GM23338 (cell line): Measurements from ENCODE around the gene HMGCS2. TPM values are rescaled to one million over a fixed set of nuclear protein-coding genes. Genes with fewer than 3 reads are reported as not detected.

Experiments used
- ATAC-seq: fragments of 200-7000 bp; cut with Tn5 transposase; 3 replicates; pipeline ENCODE4 v1.9.1; 2020
- DNase-seq: peaks from one replicate; pipeline ENCODE4 v3.0.0-alpha.2; 2015; ENCODE audit warnings: low spot score
- H2AFZ ChIP-seq: fragments of 200-600 bp; sonication (generic); 2 replicates; pipeline ENCODE4 v1.8.0; 2016; ENCODE audit warnings: antibody characterized with exemption, mild to moderate bottlenecking, moderate library complexity
- H3F3A ChIP-seq: fragments of 200-600 bp; sonication (generic); replicated peaks from 2 replicates; pipeline ENCODE4 v1.8.0; 2017; ENCODE audit warnings: antibody characterized with exemption, mixed run types, low read depth
- H3K27ac ChIP-seq: fragments of 200-600 bp; sonication (generic); 2 replicates; pipeline ENCODE4 v1.6.1; 2016; ENCODE audit warnings: low read depth
- H3K27me3 ChIP-seq: fragments of 200-600 bp; sonication (generic); 2 replicates; pipeline ENCODE4 v1.8.0; 2016; ENCODE audit warnings: mild to moderate bottlenecking, mixed run types, moderate library complexity; ENCODE audit not compliant: insufficient read depth
- H3K36me3 ChIP-seq: fragments of 200-600 bp; sonication (generic); 2 replicates; pipeline ENCODE4 v1.8.0; 2016; ENCODE audit warnings: mild to moderate bottlenecking; ENCODE audit not compliant: insufficient read depth
- H3K4me1 ChIP-seq: fragments of 200-600 bp; sonication (generic); 2 replicates; pipeline ENCODE4 v1.8.0; 2016; ENCODE audit warnings: mild to moderate bottlenecking, moderate library complexity; ENCODE audit not compliant: insufficient read depth
- H3K4me2 ChIP-seq: fragments of 200-600 bp; sonication (generic); 2 replicates; pipeline ENCODE4 v1.7.1; 2017; ENCODE audit warnings: mixed run types
- H3K4me3 ChIP-seq: fragments of 200-600 bp; sonication (generic); 2 replicates; pipeline ENCODE4 v1.6.1; 2016; ENCODE audit warnings: mixed run types
- H3K79me2 ChIP-seq: fragments of 200-600 bp; sonication (generic); replicated peaks from 2 replicates; pipeline ENCODE4 v1.8.0; 2017; ENCODE audit warnings: mild to moderate bottlenecking; ENCODE audit not compliant: insufficient read depth
- H3K9me2 ChIP-seq: fragments of 200-600 bp; sonication (generic); 2 replicates; pipeline ENCODE4 v1.8.0; 2017; ENCODE audit not compliant: insufficient read depth
- H4K20me1 ChIP-seq: fragments of 200-600 bp; sonication (generic); replicated peaks from 2 replicates; pipeline ENCODE4 v1.8.0; 2017; ENCODE audit warnings: mild to moderate bottlenecking; ENCODE audit not compliant: insufficient read depth
- H3K27ac Mint-ChIP-seq: 2 replicates; pipeline ENCODE4 v1.8.0; 2020; ENCODE audit warnings: inconsistent platforms, mild to moderate bottlenecking, moderate library complexity, mixed read lengths
- H3K27me3 Mint-ChIP-seq: 3 replicates; pipeline ENCODE4 v1.8.0; 2022; ENCODE audit warnings: low read depth, mild to moderate bottlenecking, moderate library complexity, mixed read lengths, inconsistent platforms; ENCODE audit not compliant: insufficient read depth, poor library complexity
- H3K36me3 Mint-ChIP-seq: 3 replicates; pipeline ENCODE4 v1.8.0; 2021; ENCODE audit warnings: low read depth, mild to moderate bottlenecking, inconsistent platforms, moderate library complexity, mixed read lengths
- H3K4me1 Mint-ChIP-seq: 3 replicates; pipeline ENCODE4 v1.8.0; 2020; ENCODE audit warnings: mild to moderate bottlenecking, inconsistent platforms, mixed read lengths
- H3K4me3 Mint-ChIP-seq: 3 replicates; pipeline ENCODE4 v1.8.0; 2021; ENCODE audit warnings: moderate library complexity, mild to moderate bottlenecking, inconsistent platforms, mixed read lengths
- H3K9me3 Mint-ChIP-seq: 3 replicates; pipeline ENCODE4 v1.8.0; 2020; ENCODE audit warnings: moderate library complexity, mild to moderate bottlenecking, inconsistent platforms, mixed read lengths
- CREB1 ChIP-seq: fragments of 250-450 bp; sonication (Bioruptor Pico); IDR thresholded peaks from 2 replicates; pipeline ENCODE4 v1.5.0; 2020; ENCODE audit warnings: low read depth, mild to moderate bottlenecking, moderate library complexity
- CTCF ChIP-seq, 2 experiments: fragments of 200-600 bp in 1 of 2; sonication (generic) in 1 of 2; conservative IDR thresholded peaks; 2 replicates each; pipeline versions ENCODE4 v1.5.1 to v1.6.1; 2016 to 2017; ENCODE audit warnings: antibody characterized with exemption in 2 of 2, low read depth in 2 of 2, mild to moderate bottlenecking in 2 of 2, moderate library complexity in 1 of 2
- ETS1 ChIP-seq: IDR thresholded peaks from 2 replicates; pipeline ENCODE4 v1.6.1; 2016; ENCODE audit warnings: antibody characterized with exemption
- EZH2 ChIP-seq: fragments of 200-600 bp; sonication (generic); IDR thresholded peaks from one replicate; pipeline ENCODE4 v1.8.0; 2017; ENCODE audit warnings: antibody characterized with exemption, mild to moderate bottlenecking, low read depth; ENCODE audit not compliant: unreplicated experiment
- EZH2phosphoT487 ChIP-seq: fragments of 200-600 bp; sonication (generic); IDR thresholded peaks from one replicate; pipeline ENCODE4 v1.8.1; 2018; ENCODE audit warnings: antibody characterized with exemption; ENCODE audit not compliant: unreplicated experiment
- JUNB ChIP-seq: IDR thresholded peaks from one replicate; pipeline ENCODE4 v1.6.1; 2016; ENCODE audit warnings: antibody characterized with exemption; ENCODE audit not compliant: unreplicated experiment
- NANOG ChIP-seq: IDR thresholded peaks from 2 replicates; pipeline ENCODE4 v1.6.1; 2016; ENCODE audit warnings: antibody characterized with exemption, borderline replicate concordance
- POLR2AphosphoS5 ChIP-seq: IDR thresholded peaks from 2 replicates; pipeline ENCODE4 v1.6.1; 2016; ENCODE audit warnings: antibody characterized with exemption, low read depth
- REST ChIP-seq: IDR thresholded peaks from one replicate; pipeline ENCODE4 v1.6.1; 2018; ENCODE audit warnings: antibody characterized with exemption; ENCODE audit not compliant: unreplicated experiment
- STAT1 ChIP-seq: IDR thresholded peaks from one replicate; pipeline ENCODE4 v1.6.1; 2016; ENCODE audit warnings: antibody characterized with exemption; ENCODE audit not compliant: unreplicated experiment
- ZNF114 ChIP-seq: fragments of 250-450 bp; sonication (Bioruptor Pico); IDR thresholded peaks from 2 replicates; pipeline ENCODE4 v1.5.0; 2020; ENCODE audit warnings: mild to moderate bottlenecking, moderate library complexity
- ZNF331 ChIP-seq: fragments of 250-450 bp; sonication (Bioruptor Pico); IDR thresholded peaks from 2 replicates; pipeline ENCODE4 v1.5.0; 2020; ENCODE audit warnings: low read depth, mild to moderate bottlenecking, moderate library complexity
- ZNF462 ChIP-seq: fragments of 250-450 bp; sonication (Bioruptor Pico); IDR thresholded peaks from 2 replicates; pipeline ENCODE4 v1.5.0; 2020; ENCODE audit warnings: mild to moderate bottlenecking, moderate library complexity
- polyA plus RNA-seq: library from polyadenylated mRNA; unstranded; fragments of >200 nt; fragmentation: Nextera tagmentation; extraction: Ambion mirVana; gene quantifications from 2 replicates; pipeline ENCODE4 v1.2.1, GENCODE V29; 2016
- total RNA-seq: library from RNA; depleted of rRNA; stranded (reverse); fragments of >200 nt; shearing (Covaris generic); gene quantifications from 2 replicates; pipeline ENCODE4 v1.2.3, GENCODE V29; 2014

The HMGCS2 gene
- total and polyA plus RNA-seq, 2 experiments from 2014 or later: not detected

GRCh38 chr1:119729044-119729443 is 39.7 kb downstream of the HMGCS2 start:
- no peak overlapping the region for H3K4me3 ChIP-seq
- H4K20me1 ChIP-seq: peaks cover 75% of the 10 kb centered on the region
- H3K79me2 ChIP-seq: peaks cover 94% of the 10 kb centered on the region
- Mint-ChIP-seq H3K9me3 (no peaks in the 10 kb centered on the region), H3K27me3 (peaks cover 5% of the 10 kb centered on the region), H3K27ac (no peak overlapping the region; the same call in 1 of the 2 replicates), H3K4me1 (peaks cover 32% of the 10 kb centered on the region), H3K36me3 (peaks cover 99% of the 10 kb centered on the region), H3K4me3 (no peak overlapping the region)
- DNase-seq (no peak), ATAC-seq (no peak)
- H3K4me2 ChIP-seq: no peak overlapping the region
- peaks cover 92% of the 10 kb centered on the region for H3K36me3 ChIP-seq
- H3K27me3 ChIP-seq: no peaks in the 10 kb centered on the region
- no peaks in the 10 kb centered on the region for H3K9me2 ChIP-seq
- H3F3A ChIP-seq: peaks cover 22% of the 10 kb centered on the region; the same call in 1 of the 2 replicates
- H3K27ac ChIP-seq: no peak overlapping the region
- H2AFZ ChIP-seq: no peak overlapping the region
- peaks cover 8% of the 10 kb centered on the region; the same call in 1 of the 2 replicates for H3K4me1 ChIP-seq
- TF ChIP-seq EZH2 (no peak), CTCF (conservative IDR thresholded peaks at IDR 0.05; ENCODE audit: low read depth in 2 of 2) (no peak), REST (no peak), ETS1 (no peak), ZNF331 (no peak), NANOG (no peak), ZNF114 (no peak), STAT1 (no peak), POLR2AphosphoS5 (no peak), EZH2phosphoT487 (no peak), JUNB (no peak), CREB1 (no peak), ZNF462 (CRISPR knock-in tag) (no peak)
